SK-N-SH (cell line): ENCODE data around the gene GRIA1.

Experiments
- EZH2phosphoT487 ChIP-seq: fragments of 200-600 bp; sonication (generic); IDR thresholded peaks from 2 replicates; pipeline ENCODE4 v1.6.1; 2017; ENCODE audit warnings: low read depth, mixed run types, mild to moderate bottlenecking, antibody characterized with exemption, moderate library complexity, borderline replicate concordance
- POLR2AphosphoS5 ChIP-seq: IDR thresholded peaks from 2 replicates; pipeline ENCODE4 v1.6.1; 2012; ENCODE audit warnings: low read depth, low read length
- TAF1 ChIP-seq: IDR thresholded peaks from 2 replicates; pipeline ENCODE4 v1.6.1; 2012; ENCODE audit warnings: low read depth, mild to moderate bottlenecking, low read length, moderate library complexity, borderline replicate concordance
- YY1 ChIP-seq: IDR thresholded peaks from 2 replicates; pipeline ENCODE4 v1.4.0; 2012; ENCODE audit warnings: low read depth, mild to moderate bottlenecking
- TF ChIP-seq, protein P1 (sequence below): fragments of 200-600 bp; sonication (generic); IDR thresholded peaks from 2 replicates; pipeline ENCODE4 v1.6.1; 2017; ENCODE audit warnings: antibody characterized with exemption, mild to moderate bottlenecking, moderate library complexity
- TF ChIP-seq, protein P2 (sequence below): IDR thresholded peaks from 2 replicates; pipeline ENCODE4 v1.4.0; 2012; ENCODE audit warnings: low read depth, borderline replicate concordance
- TF ChIP-seq, protein P3 (sequence below): IDR thresholded peaks from 2 replicates; pipeline ENCODE4 v1.6.1; 2012; ENCODE audit warnings: mild to moderate bottlenecking, low read depth, low read length, moderate library complexity

DNA sequence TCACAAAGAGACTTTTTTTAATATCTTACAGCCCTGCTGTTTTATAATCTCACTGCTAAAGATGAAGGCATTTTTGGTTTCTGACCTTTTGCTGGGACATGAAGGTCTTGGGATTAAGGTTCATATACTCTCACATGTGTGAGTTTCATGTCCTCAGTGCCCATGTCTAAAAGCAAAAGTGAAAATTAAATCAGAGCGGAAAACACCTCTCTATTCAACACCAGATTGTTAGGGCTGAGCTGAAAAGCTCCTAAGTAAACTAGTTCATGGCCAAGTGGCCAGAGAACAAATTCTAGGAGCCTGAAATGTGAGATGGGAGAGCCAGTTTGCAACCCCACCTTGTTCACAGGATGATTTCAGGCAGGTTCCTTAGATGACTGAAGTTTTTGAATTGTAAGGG lies 110.9 kb downstream of the GRIA1 start:
- TF ChIP-seq, protein P1, sequence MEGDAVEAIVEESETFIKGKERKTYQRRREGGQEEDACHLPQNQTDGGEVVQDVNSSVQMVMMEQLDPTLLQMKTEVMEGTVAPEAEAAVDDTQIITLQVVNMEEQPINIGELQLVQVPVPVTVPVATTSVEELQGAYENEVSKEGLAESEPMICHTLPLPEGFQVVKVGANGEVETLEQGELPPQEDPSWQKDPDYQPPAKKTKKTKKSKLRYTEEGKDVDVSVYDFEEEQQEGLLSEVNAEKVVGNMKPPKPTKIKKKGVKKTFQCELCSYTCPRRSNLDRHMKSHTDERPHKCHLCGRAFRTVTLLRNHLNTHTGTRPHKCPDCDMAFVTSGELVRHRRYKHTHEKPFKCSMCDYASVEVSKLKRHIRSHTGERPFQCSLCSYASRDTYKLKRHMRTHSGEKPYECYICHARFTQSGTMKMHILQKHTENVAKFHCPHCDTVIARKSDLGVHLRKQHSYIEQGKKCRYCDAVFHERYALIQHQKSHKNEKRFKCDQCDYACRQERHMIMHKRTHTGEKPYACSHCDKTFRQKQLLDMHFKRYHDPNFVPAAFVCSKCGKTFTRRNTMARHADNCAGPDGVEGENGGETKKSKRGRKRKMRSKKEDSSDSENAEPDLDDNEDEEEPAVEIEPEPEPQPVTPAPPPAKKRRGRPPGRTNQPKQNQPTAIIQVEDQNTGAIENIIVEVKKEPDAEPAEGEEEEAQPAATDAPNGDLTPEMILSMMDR, result no peak
- TF ChIP-seq TAF1, result no peak
- TF ChIP-seq, protein P2, sequence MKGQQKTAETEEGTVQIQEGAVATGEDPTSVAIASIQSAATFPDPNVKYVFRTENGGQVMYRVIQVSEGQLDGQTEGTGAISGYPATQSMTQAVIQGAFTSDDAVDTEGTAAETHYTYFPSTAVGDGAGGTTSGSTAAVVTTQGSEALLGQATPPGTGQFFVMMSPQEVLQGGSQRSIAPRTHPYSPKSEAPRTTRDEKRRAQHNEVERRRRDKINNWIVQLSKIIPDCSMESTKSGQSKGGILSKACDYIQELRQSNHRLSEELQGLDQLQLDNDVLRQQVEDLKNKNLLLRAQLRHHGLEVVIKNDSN, result no peak
- no peak for TF ChIP-seq EZH2phosphoT487
- TF ChIP-seq, protein P3, sequence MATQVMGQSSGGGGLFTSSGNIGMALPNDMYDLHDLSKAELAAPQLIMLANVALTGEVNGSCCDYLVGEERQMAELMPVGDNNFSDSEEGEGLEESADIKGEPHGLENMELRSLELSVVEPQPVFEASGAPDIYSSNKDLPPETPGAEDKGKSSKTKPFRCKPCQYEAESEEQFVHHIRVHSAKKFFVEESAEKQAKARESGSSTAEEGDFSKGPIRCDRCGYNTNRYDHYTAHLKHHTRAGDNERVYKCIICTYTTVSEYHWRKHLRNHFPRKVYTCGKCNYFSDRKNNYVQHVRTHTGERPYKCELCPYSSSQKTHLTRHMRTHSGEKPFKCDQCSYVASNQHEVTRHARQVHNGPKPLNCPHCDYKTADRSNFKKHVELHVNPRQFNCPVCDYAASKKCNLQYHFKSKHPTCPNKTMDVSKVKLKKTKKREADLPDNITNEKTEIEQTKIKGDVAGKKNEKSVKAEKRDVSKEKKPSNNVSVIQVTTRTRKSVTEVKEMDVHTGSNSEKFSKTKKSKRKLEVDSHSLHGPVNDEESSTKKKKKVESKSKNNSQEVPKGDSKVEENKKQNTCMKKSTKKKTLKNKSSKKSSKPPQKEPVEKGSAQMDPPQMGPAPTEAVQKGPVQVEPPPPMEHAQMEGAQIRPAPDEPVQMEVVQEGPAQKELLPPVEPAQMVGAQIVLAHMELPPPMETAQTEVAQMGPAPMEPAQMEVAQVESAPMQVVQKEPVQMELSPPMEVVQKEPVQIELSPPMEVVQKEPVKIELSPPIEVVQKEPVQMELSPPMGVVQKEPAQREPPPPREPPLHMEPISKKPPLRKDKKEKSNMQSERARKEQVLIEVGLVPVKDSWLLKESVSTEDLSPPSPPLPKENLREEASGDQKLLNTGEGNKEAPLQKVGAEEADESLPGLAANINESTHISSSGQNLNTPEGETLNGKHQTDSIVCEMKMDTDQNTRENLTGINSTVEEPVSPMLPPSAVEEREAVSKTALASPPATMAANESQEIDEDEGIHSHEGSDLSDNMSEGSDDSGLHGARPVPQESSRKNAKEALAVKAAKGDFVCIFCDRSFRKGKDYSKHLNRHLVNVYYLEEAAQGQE, result no peak
- TF ChIP-seq YY1, result no peak
- TF ChIP-seq POLR2AphosphoS5, result no peak
